Dedifferentiated amniotic fluid mesenchymal stem cell (primary cell): ENCODE data around the gene TRIM72.
"Not testable (repeated sequence)": the region's sequence is repeated elsewhere in the genome, so short reads cannot be mapped to it uniquely, and the experiment has no call there.

Source experiments
- DNase-seq: peaks from one replicate; pipeline ENCODE4 v3.0.0-alpha.2; 2016; ENCODE audit errors: extremely low spot score

Gene TRIM72

GRCh38 chr16:31256466-31256865, 42.5 kb downstream of the TRIM72 start:
- DNase-seq: no peak

- DNase-seq: no peak
Measured at GRCh38 chr16:31258366-31258765, 44.4 kb downstream of the TRIM72 start.

- no peak for DNase-seq
Measured at GRCh38 chr16:31260136-31260931, 46.4 kb downstream of the TRIM72 start.

- DNase-seq: no peak
Measured at GRCh38 chr16:31262084-31262483, 48.2 kb downstream of the TRIM72 start.

GRCh38 chr16:31265329-31266245, 51.7 kb downstream of the TRIM72 start:
- DNase-seq: no peak

- no peak for DNase-seq
Measured at GRCh38 chr16:31267332-31268032, 53.6 kb downstream of the TRIM72 start.

- no peak for DNase-seq
Measured at GRCh38 chr16:31268033-31268365, 54.1 kb downstream of the TRIM72 start.

GRCh38 chr16:31268891-31269290, 55.0 kb downstream of the TRIM72 start:
- no peak for DNase-seq

GRCh38 chr16:31269541-31269940, 55.6 kb downstream of the TRIM72 start:
- no peak for DNase-seq

GRCh38 chr16:31269973-31270372, 56.1 kb downstream of the TRIM72 start:
- not testable (repeated sequence) for DNase-seq

- no peak for DNase-seq
Measured at GRCh38 chr16:31270795-31271194, 56.9 kb downstream of the TRIM72 start.

GRCh38 chr16:31271621-31272190, 57.8 kb downstream of the TRIM72 start:
- DNase-seq: no peak

GRCh38 chr16:31273187-31273586, 59.3 kb downstream of the TRIM72 start:
- no peak for DNase-seq

GRCh38 chr16:31273676-31274075, 59.8 kb downstream of the TRIM72 start:
- no peak for DNase-seq

GRCh38 chr16:31274831-31275816, 61.2 kb downstream of the TRIM72 start:
- no peak for DNase-seq

GRCh38 chr16:31276600-31276999, 62.7 kb downstream of the TRIM72 start:
- no peak for DNase-seq

- DNase-seq: no peak
Measured at GRCh38 chr16:31277659-31278260, 63.8 kb downstream of the TRIM72 start.

GRCh38 chr16:31278853-31279252, 64.9 kb downstream of the TRIM72 start:
- DNase-seq: not testable (repeated sequence)
